HG02610 (cell line): ENCODE results near the gene EFCAB12.
"Not testable (repeated sequence)": the region's sequence is repeated elsewhere in the genome, so short reads cannot be mapped to it uniquely, and the experiment has no call there.

ENCODE experiments used
- ATAC-seq: cut with Tn5 transposase; IDR thresholded peaks from one replicate; pipeline ENCODE4 v1.9.1; 2021; ENCODE audit warnings: mild to moderate bottlenecking, moderate library complexity; ENCODE audit not compliant: unreplicated experiment

EFCAB12 gene

GRCh38 chr3:129399145-129399894 is 29.1 kb downstream of the EFCAB12 start:
- ATAC-seq = peak; percentile 77

- ATAC-seq = no peak
These were observed 29.7 kb downstream of the EFCAB12 start for GRCh38 chr3:129398803-129399144.

- ATAC-seq = not testable (repeated sequence)
These were observed 34.5 kb downstream of the EFCAB12 start for GRCh38 chr3:129393760-129394564.

GRCh38 chr3:129393271-129393670 is 35.2 kb downstream of the EFCAB12 start:
- ATAC-seq = no peak

GRCh38 chr3:129392106-129392887 is 36.1 kb downstream of the EFCAB12 start:
- ATAC-seq = not testable (repeated sequence)

GRCh38 chr3:129391583-129391982 is 36.9 kb downstream of the EFCAB12 start:
- ATAC-seq = not testable (repeated sequence)

GRCh38 chr3:129389572-129389937 is 38.9 kb downstream of the EFCAB12 start:
- ATAC-seq = no peak

- not testable (repeated sequence) for ATAC-seq
These were observed 39.5 kb downstream of the EFCAB12 start for GRCh38 chr3:129388791-129389571.

GRCh38 chr3:129387487-129387886 is 40.9 kb downstream of the EFCAB12 start:
- ATAC-seq = no peak

GRCh38 chr3:129386984-129387383 is 41.5 kb downstream of the EFCAB12 start:
- ATAC-seq = no peak

- ATAC-seq = not testable (repeated sequence)
These were observed 42.9 kb downstream of the EFCAB12 start for GRCh38 chr3:129385507-129385906.

- ATAC-seq = no peak
These were observed 43.7 kb downstream of the EFCAB12 start for GRCh38 chr3:129384594-129385323.

GRCh38 chr3:129384103-129384502 is 44.3 kb downstream of the EFCAB12 start:
- not testable (repeated sequence) for ATAC-seq

- ATAC-seq = peak; percentile 74
These were observed 45.1 kb downstream of the EFCAB12 start for GRCh38 chr3:129383292-129383860.

GRCh38 chr3:129382366-129382765 is 46.1 kb downstream of the EFCAB12 start:
- ATAC-seq = no peak

- ATAC-seq = no peak
These were observed 48.7 kb downstream of the EFCAB12 start for GRCh38 chr3:129379582-129380358.

- no peak for ATAC-seq
These were observed 49.5 kb downstream of the EFCAB12 start for GRCh38 chr3:129378949-129379348.

- no peak for ATAC-seq
These were observed 50.8 kb downstream of the EFCAB12 start for GRCh38 chr3:129377615-129378014.

- ATAC-seq = no peak
These were observed 53.3 kb downstream of the EFCAB12 start for GRCh38 chr3:129375099-129375498.
